Eye (tissue), 1 donor: Measurements from ENCODE around the gene GRIN1.

Experiments used
- DNase-seq: peaks from one replicate; pipeline ENCODE4 v3.0.0-alpha.2; 2015

Gene GRIN1

DNA sequence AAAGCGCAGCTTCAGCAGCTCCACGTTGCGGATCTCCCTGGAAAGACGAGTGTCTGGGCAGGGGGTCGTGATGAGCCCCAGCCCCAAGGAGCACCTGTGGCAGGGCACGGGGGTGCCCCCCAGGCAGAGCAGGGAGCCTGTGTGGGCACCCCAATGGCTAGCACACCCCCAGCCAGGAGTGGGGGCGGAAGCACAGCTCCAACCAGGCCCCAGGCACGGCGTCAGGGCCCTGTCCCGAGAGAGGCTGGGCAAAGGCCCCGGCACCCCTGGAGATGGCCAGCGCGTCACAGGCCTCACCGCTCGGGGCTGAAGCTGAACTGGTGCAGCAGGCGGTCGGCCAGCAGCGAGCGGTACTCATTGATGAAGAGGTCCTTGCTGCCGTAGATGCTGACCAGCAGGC, 41.5 kb downstream of the GRIN1 start:
- no peak for DNase-seq

DNA sequence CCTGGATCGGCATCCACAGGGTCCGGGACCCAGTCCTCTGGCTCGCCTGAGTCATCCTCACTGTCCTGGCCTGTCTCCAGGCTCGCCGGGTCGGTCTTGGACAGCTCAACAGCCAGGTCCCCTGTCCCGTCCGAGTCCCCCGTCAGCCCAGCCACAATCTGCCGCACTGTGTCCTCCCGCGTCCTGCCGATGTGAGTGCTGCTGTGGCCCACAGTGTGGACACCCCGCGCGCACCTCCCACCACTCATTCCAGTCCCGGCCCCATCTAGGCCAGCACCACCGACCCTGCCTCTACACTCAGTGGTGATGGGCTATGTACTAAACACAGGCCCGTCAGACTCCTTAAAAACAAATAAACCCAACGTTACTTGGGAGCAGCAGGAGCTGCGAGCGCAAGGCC, 42.7 kb downstream of the GRIN1 start:
- no peak for DNase-seq

DNA sequence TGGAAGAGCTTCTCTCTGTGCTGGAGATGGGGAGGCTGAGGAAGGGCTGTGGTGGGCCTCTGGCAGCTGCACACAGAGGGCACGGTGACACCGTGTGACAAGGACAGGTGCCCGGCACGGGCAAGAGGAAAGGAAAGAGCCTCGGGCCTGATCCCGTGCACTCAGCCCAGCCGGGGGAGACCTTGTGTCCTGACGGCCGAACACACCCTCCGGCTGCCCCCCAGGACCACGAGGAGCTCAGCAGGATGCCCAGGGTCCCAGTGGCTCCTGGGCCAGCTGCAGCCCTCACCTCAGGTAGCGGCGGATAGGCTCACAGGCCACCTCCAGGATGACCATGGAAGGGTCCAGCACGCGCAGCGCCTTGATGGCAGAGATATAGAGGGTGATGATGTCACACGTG, 43.9 kb downstream of the GRIN1 start:
- no peak for DNase-seq

DNA sequence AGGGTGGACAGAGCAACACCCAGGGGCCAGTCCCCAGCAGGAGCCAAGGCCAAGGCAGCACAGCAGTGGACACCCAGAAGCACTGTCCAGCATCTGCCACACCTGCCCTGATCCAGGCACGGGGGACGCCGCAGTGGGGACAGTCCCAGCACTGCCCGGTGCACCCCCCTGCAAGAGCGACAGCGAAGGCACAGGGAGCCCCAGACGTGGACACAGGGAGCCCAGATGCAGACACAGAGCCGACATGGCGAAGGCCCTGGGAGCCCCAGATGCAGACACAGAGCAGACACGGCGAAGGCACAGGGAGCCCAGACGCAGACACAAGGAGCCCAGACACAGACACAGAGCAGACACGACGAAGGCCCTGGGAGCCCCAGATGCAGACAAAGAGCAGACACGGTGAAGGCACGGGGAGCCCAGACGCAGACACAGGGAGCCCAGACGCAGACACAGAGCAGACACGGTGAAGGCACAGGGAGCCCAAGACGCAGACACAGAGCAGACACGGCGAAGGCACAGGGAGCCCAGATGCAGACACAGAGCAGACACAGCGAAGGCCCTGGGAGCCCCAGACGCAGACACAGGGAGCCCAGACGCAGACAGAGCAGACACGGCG, 45.1 kb downstream of the GRIN1 start:
- no peak for DNase-seq

DNA sequence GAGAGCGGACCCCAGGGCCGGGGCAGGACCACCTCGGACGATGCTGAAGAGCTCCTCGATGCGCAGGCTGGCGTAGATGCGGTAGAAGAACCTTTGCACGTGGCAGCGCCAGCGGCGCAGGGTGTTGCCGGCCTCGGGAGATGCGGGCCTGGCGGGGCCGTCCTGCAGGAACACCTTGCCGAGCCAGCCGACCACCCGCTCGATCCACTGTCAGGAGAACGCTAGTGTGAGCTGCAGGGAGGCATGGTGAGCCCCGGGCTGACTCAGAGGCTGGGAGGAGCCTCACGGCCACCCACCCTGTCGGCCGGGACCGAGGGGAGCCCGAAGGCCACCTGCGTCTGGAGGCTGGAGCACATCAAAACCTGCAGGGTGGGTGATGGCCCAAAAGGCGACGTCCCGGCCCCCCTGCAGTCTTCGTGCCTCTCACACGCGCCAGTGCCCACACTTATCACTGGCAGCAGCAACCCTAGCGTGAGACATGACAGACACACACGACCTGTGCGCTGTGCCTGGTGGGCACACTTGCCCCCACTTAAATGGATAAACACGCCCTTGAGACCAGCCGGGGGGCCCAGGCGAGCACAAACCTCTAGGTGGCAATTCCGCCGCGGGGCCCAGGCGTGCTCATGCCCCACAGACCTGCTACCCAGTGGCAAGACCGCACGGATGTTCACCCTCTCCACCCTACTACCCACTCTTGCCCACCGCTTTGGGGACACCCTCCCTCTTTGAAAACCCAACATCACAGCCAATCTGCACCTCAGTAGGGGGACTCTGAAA, 46.1 kb downstream of the GRIN1 start:
- DNase-seq = no peak

DNA sequence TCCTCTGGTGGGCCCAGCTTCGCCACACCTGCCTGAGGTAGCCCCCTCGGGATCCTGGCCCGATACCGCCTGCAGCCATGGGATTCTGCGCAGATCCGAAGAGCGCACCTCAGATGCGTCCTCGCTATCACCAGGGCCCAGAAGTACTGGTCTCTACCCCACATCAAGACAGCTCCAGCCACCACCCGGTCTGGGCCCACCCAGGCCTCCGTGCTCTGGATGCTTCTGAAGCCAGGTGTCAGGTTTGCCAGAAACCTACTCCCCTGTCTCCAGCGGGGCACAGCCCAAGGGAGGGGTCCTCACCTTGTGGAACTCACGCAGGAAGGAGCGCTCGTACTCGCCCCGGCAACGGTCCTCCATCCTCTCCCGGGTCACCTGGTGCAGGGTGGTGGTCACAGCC, 47.0 kb downstream of the GRIN1 start:
- no peak for DNase-seq

DNA sequence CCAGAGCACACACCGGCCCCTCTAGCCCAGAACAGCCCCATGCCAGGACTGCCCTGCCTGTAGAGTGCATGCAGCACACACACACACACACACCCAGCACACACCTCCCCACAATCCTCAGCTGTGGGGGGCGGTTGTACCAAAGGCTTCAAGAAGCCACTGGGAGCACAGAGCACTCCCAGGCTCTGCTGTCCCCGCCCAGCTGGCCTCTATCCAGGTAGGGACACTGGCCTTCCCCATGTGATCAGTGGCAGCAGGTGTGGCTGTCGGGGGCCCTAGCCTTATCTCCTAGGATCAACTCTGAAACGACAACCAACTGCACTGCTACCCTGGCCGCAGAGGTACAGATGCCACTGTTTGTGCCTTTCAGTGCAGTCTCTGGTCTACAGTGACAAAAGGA, 47.4 kb downstream of the GRIN1 start:
- DNase-seq = no peak

DNA sequence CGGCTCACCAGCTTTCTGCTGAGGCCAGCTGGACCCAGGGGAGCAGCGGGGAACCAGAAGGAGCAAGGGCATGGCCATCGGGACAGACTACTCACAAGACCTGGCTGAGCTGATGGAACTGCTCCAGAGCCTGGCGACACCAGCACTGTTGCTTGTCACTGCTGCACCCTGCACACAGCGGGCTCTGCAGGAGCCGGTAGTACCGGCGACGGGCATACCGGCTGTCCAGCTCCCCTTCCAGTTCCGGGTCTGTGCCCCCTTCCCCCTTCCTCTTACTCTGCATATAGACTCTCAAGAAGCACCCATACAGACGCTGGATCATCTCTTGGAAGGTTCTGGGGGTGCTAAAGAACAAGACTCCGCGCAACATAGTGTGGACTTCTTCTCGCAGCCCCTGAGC, 48.4 kb downstream of the GRIN1 start:
- DNase-seq = no peak

DNA sequence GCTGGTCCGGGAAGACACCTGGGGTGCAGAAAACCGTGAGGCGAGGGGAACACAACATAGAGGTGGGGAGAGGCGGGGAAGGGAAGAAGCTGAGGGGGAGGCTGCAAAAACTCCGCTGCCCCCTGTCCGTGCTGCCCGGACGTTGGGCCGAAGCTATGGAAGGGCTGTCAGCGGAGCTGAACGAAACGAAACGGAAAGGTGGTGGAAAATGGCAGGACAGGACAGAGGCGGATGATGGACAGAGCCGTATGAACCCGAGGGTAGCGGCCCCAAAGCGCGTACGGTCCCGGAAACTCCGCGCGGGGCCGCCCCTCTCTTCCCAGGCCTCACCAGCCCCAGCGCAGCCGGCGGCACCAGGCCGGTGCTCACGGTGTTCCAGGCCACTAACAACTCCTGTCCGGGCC, 49.1 kb downstream of the GRIN1 start:
- DNase-seq = no peak

DNA sequence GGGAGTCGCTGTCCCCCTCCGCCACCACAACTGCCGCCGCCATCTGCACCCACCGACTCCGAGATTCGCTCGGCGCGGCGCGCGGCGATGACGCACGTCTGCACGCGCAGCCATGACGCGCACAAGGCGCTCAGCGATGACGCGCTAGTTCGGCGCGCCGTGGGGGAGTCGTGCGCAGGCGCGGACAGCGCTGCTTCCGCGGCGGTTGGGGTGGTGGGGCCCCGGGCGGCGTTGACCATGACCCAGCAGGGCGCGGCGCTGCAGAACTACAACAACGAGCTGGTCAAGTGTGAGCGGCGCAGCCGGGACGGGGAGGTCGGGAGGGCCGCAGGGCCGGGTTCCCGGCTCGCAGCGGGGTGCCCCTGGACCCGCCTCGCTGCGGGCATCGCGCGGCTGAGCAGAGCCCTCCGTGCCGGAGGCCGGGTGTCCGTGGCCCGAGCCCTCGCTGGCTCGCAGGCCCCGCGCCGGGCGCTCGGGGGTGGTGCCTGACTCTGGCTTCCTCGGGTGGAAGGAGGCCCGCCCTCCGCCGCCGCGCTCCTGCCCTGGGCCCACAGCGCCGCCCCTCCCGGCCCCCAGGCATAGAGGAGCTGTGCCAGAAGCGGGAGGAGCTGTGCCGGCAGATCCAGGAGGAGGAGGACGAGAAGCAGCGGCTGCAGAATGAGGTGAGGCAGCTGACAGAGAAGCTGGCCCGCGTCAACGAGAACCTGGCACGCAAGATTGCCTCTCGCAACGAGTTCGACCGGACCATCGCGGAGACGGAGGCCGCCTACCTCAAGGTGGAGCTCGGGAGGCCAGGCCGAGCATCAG, 49.7 kb downstream of the GRIN1 start, which contains the start of the genes ANAPC2 and SSNA1:
Gene ANAPC2 (minus strand): TSS at position 71 of the 807 bp plus-strand sequence. CDS start 28 bp downstream, at position 43.
Gene SSNA1 (plus strand): TSS at position 187 of the 807 bp plus-strand sequence. CDS start 51 bp downstream, at position 238.
- peak; percentile 98 for DNase-seq

DNA sequence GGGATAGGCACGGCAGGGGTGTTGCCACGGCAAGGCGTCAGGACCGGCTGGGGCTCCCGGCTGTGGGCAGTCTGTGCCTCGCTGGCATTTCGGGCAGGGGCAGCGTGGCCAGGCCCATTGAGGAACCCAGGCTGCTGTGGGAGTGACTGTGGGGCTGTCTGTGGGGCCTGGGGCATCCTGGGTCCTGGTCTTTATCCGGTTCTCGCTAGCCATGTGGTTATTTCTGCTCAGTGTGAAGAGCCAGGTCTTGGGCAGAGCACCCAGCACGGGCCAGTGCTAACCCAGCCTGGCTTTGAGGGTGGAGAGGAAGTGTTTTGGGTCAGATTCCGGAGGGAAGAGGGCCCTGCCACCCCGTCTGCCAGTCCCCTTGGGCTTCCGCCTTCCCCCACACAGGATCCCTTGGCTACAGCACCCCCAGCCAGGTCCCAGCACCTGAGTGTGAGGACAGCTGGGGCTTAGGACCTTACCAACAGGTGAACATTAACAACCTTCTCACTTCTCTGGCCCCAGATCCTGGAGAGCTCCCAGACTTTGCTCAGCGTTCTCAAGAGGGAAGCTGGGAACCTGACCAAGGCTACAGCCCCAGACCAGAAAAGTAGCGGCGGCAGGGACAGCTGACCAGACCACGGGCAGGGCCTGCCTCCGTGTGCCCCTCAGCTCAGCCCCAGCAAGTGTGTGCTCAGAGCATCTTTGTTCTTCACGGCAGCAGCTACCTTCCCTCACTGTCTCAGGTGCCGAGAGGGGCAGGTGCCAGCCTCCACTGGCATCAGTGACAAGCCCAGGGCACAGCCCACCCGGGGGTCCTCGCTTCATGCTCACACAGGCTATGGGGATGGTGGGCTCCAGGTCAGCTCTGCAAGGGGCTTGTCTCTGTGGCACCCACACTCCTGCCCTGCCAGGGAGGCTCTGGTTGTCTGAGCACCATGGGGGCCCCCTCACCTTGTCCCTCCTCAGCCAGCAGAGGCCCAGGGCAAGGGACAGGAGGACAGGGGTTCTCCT, 50.6 kb downstream of the GRIN1 start:
- DNase-seq = no peak

DNA sequence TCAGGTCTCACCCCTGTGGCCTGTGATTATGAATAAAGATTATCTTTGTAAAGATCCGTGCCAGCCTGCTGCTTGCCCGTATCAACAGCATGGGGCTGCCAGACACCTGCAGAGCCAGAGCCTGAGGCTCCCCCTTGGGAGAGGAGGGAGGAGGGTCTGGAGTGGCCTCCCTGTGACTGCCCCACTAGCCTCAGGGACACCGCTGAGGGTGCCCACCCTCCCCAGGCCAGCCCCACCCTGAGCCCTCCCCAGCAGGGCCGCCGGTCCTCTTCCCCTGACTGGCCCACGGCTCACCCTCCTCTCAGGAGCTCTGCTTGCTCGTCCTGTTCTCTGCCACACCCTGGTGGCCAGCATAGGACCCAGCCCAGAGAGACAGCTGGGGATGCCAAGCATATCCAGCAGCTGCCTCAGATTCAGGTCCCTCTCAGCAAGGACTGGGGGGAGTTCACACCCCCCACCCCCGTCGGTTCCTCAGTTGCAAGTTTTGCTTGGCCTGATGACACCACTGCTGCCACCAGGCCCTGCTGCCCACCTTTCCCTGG, 51.4 kb downstream of the GRIN1 start:
- no peak for DNase-seq

DNA sequence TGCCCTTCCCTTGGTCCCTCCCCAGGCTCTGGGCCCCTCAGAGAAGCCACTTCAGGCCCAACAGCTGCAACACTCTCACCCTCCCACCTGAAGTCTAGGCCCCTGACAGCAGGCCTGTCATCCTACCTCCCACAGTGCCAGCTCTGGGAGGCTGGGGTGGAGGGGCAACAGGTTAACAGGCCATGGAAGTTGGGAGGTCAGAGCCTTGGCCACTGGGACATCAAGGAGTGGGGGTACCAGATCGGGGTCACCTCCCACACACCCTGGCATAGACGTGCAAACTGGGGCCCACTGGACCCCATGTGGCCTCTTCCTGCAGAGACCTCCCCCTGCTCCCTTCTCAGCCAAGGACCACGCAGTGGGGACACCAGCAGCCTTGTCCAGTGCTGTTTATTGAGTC, 52.3 kb downstream of the GRIN1 start:
- no peak for DNase-seq

DNA sequence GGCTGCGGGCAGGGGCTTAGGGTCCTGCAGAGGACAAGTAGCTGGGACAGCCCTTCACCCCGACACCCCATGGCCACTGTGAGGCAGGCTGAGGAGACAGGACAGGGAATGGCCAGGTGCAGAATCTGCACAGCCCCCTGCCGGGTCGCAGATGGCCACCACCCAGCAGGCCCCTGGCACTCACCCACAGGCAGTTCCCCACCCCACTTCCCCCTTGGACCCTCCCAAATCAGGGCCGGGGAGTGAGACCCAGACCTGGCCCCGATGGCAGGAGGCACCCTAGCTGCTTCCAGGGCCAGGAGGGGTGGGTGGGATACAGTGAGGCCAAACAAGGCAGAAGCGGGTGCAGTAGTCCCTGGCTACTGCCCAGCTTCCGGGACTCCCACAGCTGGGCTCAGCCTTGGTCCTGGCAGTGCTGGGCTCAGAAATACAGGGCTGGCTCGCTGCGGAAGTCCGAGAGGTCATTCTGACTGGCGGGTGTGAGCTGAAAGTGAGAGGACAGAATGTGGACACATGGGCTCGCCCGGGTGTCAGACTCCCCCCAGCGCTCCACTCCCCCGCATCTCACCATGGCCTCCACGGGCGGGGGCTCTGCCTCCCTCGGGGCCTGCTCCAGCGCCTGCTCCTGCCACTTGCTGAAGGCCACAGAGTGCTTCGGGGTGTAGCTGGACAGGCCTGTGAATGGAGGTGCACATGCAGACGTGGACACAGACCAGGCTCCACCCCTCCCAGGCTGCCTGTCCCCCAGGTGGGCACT, 52.9 kb downstream of the GRIN1 start:
- DNase-seq = no peak

DNA sequence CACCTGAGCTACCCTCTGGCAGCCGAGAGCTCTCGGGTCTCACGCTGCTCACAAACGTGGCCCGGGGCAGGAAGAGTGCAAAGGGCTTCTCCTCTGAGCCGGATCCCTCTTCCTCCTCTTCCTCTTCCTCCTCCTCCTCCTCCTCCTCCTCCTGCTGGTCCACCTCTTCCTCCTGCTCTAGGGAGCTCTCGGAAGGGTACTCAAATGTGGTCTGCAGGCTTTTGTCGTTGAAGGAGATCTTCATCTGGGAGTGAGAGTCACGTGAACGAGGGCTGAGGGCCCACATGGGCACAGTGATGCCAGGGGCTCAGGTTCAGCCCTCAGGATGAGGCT, 53.5 kb downstream of the GRIN1 start:
- DNase-seq = no peak

DNA sequence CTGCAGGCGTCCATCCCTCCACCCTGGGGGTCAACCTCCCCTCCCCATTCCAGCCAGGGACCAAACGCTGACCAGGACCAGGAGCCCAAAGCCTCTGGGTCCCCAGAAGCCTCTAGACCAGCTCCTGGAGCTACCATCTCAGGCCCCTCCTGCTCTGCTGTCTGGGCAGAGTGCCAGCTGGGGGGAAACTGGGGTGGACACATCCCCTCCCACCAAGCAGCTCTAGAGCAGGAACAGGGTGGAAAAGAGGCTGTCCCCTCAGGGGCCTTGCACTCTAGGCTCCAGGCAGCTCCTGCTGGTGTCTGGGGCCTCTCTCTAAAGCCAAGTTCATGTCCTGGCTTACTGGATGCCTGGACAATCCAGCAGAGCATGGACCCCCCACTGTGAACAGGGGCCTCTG, 53.9 kb downstream of the GRIN1 start:
- peak; percentile 13 for DNase-seq

DNA sequence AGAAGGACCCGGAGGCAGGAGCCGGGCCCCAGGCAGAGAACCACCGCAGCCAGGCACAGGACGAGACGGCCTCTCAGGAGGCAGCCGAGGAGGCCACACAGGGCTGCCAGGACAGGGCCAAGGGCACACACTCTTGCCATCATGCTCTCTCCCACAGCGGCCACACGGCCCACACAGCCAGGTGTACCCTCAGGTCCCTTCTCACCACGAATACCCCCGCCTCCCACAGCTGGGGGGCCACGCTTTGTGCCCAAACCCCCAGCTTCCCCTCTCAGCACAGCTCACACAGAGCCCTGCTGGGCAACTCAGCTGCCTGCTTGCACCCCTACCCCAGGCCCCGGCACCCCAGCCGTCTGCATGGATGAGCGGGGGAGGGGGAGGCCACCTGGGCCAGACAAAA, 54.8 kb downstream of the GRIN1 start:
- no peak for DNase-seq

DNA sequence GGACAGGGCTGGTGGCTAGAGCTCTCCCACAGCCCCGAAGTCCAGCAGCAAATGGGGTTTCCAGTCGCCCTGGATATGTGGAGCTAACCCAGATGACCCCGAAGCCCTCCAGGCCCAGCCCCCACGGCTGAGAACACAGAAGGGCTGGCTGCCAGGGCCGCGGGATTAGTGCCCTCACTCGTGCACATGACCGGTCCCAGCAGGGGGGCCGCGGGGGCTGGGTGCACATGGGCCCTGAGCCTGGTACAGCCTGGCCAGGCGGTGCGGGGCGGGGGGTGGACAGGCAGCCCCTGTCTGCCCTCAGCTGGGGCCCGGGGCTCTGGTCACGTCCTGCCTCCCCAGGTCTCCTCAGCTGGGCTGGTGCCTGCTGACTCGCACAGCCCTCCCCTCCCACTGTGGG, 55.4 kb downstream of the GRIN1 start:
- peak; percentile 61 for DNase-seq

DNA sequence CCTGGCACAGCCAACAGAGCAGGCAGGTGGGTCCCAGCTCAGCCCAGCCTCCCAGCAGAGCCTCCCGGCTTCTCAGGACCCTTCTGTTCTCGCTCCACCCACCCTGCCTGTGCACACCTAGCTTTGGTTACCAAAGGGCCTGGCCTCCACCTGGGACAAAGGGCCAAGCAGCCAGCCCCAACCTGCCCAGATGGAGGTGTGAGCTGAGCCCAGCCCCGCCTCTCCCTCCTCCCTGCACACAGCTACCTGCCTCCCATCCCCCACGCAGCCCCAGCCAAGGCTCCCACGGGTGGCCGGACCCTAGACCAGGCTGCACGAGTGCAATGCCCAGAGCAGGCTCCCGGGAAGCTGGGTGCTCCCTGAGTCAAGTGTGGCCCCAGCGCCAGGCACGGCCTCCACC, 56.0 kb downstream of the GRIN1 start:
- DNase-seq = no peak

DNA sequence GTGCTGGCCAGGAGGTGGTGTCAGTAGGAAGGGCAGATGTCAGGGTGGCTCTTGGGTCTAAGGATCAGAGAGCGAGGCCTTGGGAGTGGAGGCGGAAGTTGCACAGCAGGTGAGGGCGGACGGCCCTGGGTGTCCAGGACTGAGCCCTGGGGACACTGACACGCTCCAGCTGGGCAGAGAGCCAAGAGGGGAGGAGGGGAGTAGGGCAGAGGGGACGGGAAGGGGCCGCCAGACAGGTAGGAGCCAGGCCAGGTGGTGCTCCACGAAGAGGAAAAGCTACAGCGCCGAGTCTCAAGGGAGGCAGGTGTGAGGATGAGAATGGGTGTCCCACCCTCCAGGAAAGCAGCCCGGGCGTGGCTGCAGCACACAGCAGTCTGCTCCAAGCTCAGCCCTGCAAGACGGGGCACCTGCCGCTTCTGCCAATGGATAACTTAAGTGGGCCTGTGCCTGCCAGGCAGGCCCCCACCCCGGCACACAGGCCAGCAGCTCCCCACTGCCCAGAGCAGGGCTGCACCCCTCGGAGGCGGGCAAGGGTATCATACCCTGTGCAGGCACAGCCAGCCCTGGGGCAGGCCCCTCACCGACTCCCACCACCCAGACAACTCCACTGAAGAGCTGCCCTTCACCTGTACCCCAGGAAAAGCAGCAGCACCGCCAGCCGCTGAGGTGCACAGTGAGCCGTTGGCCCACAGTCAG, 56.7 kb downstream of the GRIN1 start:
- DNase-seq = no peak
